Stimulated activated CD4-positive, alpha-beta T cell treated with anti-CD3 and anti-CD28 coated beads, TNF-alpha, amount 100 ng/mL, for 48 hours (primary cell): ENCODE results near the gene TOX2.

Source experiments
- DNase-seq, 3 donors: peaks; one replicate each; pipeline ENCODE4 v3.0.0-alpha.2; 2020; ENCODE audit warnings: low read depth in 3 of 3

TOX2 gene

GRCh38 chr20:43914311-43915210 is at the start of gene TOX2:
Gene TOX2, plus strand, starts transcription at chr20:43914852. Its CDS starts 40 bp downstream, at chr20:43914892.
- DNase-seq, result no peak

GRCh38 chr20:43868091-43868490 is 46.6 kb upstream of the TOX2 start:
- no peak for DNase-seq

- DNase-seq, result no peak
Measured at GRCh38 chr20:43870484-43870883, 44.2 kb upstream of the TOX2 start.

- no peak for DNase-seq
Measured at GRCh38 chr20:43878776-43879175, 35.9 kb upstream of the TOX2 start.

GRCh38 chr20:43893930-43894329 is 20.7 kb upstream of the TOX2 start:
- no peak for DNase-seq

- no peak for DNase-seq
Measured at GRCh38 chr20:43894491-43894890, 20.2 kb upstream of the TOX2 start.

- DNase-seq, result no peak
Measured at GRCh38 chr20:43895235-43895634, 19.4 kb upstream of the TOX2 start.

GRCh38 chr20:43899274-43900120 is 15.2 kb upstream of the TOX2 start:
- no peak for DNase-seq

GRCh38 chr20:43900121-43900466 is 14.6 kb upstream of the TOX2 start:
- no peak for DNase-seq

- no peak for DNase-seq
Measured at GRCh38 chr20:43900496-43900895, 14.2 kb upstream of the TOX2 start.

GRCh38 chr20:43901296-43901695 is 13.4 kb upstream of the TOX2 start:
- no peak for DNase-seq

- no peak for DNase-seq
Measured at GRCh38 chr20:43903953-43904826, 10.5 kb upstream of the TOX2 start.

GRCh38 chr20:43904827-43905177 is 9.8 kb upstream of the TOX2 start:
- DNase-seq, result no peak

- no peak for DNase-seq
Measured at GRCh38 chr20:43906505-43907034, 8.1 kb upstream of the TOX2 start.

- no peak for DNase-seq
Measured at GRCh38 chr20:43909211-43909610, 5.4 kb upstream of the TOX2 start.

- no peak for DNase-seq
Measured at GRCh38 chr20:43909720-43910119, 4.9 kb upstream of the TOX2 start.

GRCh38 chr20:43910564-43910963 is 4.1 kb upstream of the TOX2 start:
- DNase-seq, result no peak

- DNase-seq, result no peak
Measured at GRCh38 chr20:43911066-43911465, 3.6 kb upstream of the TOX2 start.

- DNase-seq, result no peak
Measured at GRCh38 chr20:43913291-43914025, 1.2 kb upstream of the TOX2 start.

GRCh38 chr20:43915211-43916072 is 790 bp downstream of the TOX2 start:
- DNase-seq, result no peak
